Measurements from ENCODE around the gene ZNF232.

ZNF232 gene

DNA sequence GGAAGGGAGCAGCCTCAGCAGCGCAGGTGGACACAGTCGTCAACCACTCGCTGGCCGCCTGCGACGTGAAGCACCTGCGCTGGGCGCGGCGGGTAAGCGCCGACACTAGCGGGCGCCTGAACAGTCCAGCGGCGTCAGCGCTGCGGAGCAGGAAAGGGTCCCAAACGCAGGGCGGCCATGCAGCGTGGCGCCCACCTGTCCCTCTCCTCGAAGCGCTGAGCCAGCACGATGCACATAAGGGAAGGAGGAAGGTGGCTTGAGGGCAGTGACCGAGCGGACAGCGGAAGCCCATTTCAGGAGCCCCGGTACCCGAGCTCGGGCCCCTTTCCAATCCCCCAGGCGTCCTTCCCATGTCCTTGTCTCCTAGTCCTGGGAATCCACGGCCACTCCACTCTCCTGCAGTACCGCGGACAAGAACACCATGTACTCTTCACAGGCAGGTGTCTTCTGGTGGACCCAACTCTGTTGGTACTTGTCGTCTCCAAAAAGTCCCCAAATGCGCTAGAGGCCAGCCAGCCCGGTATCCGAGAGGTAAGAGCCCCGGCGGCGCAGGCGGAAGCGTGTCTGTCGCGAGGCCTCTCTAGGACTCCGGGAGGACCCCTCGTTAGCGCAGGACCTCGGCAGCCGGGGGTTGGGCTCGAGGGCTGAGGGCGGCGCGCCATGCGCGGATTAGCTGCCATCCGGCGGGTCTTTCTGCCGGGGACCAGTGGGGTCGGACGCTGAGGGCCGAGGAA is 14.4 kb downstream of the ZNF232 start:
- H3K4me1 Mint-ChIP-seq = peaks cover 12% of the 10 kb centered on the region
- TF ChIP-seq, protein P1, sequence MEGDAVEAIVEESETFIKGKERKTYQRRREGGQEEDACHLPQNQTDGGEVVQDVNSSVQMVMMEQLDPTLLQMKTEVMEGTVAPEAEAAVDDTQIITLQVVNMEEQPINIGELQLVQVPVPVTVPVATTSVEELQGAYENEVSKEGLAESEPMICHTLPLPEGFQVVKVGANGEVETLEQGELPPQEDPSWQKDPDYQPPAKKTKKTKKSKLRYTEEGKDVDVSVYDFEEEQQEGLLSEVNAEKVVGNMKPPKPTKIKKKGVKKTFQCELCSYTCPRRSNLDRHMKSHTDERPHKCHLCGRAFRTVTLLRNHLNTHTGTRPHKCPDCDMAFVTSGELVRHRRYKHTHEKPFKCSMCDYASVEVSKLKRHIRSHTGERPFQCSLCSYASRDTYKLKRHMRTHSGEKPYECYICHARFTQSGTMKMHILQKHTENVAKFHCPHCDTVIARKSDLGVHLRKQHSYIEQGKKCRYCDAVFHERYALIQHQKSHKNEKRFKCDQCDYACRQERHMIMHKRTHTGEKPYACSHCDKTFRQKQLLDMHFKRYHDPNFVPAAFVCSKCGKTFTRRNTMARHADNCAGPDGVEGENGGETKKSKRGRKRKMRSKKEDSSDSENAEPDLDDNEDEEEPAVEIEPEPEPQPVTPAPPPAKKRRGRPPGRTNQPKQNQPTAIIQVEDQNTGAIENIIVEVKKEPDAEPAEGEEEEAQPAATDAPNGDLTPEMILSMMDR (IDR thresholded peaks at IDR 0.05) = no peak
- H3K27me3 Mint-ChIP-seq (ENCODE audit: low read depth, poor library complexity) = peaks cover 50% of the 10 kb centered on the region
- no peak overlapping the region for H3K27ac Mint-ChIP-seq
- peaks cover 78% of the 10 kb centered on the region for H3K9me3 Mint-ChIP-seq
- H3K36me3 Mint-ChIP-seq (ENCODE audit: low read depth) = peaks cover 26% of the 10 kb centered on the region
- peak; percentile 74 for DNase-seq
- H3K4me3 Mint-ChIP-seq = peak overlapping the region; percentile 93

- Mint-ChIP-seq H3K4me3 (peak overlapping the region; percentile 93), H3K9me3 (peaks cover 84% of the 10 kb centered on the region), H3K27ac (no peak overlapping the region), H3K36me3 (ENCODE audit: low read depth) (peaks cover 26% of the 10 kb centered on the region), H3K27me3 (ENCODE audit: low read depth, poor library complexity) (peaks cover 50% of the 10 kb centered on the region), H3K4me1 (peaks cover 12% of the 10 kb centered on the region)
- DNase-seq = no peak
- TF ChIP-seq, protein P1 (IDR thresholded peaks at IDR 0.05) = no peak
These were observed 15.0 kb downstream of the ZNF232 start for GRCh38 chr17:5096731-5097100.

DNA sequence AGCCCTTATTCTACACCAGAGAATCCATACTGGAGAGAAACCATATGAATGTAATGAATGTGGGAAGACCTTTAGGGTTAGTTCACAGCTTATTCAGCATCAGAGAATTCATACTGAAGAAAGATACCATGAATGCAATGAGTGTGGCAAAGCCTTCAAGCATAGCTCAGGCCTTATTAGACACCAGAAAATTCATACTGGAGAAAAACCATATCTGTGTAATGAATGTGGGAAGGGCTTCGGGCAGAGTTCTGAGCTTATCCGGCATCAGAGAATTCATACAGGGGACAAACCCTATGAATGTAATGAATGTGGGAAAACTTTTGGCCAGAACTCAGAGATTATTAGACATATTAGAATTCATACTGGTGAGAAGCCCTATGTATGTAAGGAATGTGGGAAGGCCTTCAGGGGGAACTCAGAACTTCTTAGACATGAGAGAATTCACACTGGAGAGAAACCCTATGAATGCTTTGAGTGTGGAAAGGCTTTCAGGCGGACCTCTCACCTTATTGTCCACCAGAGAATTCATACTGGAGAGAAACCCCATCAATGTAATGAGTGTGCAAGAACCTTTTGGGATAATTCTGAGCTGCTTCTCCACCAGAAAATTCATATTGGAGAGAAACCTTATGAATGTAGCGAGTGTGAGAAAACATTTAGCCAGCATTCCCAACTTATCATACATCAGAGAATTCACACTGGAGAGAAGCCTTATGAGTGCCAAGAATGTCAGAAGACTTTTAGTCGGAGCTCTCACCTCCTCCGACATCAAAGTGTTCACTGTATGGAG is 19.3 kb downstream of the ZNF232 start:
- Mint-ChIP-seq H3K36me3 (ENCODE audit: low read depth) (peaks cover 33% of the 10 kb centered on the region), H3K27ac (no peak overlapping the region), H3K4me3 (no peak overlapping the region), H3K9me3 (peaks cover 95% of the 10 kb centered on the region), H3K27me3 (ENCODE audit: low read depth, poor library complexity) (peaks cover 23% of the 10 kb centered on the region), H3K4me1 (peaks cover 2% of the 10 kb centered on the region)
- TF ChIP-seq, protein P1 (IDR thresholded peaks at IDR 0.05) = no peak
- no peak for DNase-seq

DNA sequence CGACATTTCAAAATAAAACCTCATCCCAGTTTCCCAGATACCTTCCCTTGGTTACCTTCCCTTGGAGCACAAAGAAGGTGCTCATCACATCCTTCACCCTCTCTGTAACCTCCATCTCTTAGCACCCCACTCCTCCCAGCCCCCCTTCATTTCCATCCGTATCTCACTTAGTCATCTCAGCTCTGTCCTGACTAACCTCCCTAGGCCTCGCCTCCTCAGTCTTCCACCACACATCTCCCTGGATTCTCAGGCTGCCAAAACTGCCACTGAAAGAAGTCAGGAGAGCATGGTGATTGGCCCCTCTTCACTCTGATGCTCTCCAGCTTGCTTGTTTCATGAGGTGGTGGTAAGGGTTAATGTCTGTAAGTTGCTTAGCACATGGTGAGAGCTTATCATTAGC is 31.1 kb downstream of the ZNF232 start:
- Mint-ChIP-seq H3K27ac (no peak overlapping the region), H3K4me1 (no peaks in the 10 kb centered on the region), H3K27me3 (ENCODE audit: low read depth, poor library complexity) (peaks cover 18% of the 10 kb centered on the region), H3K36me3 (ENCODE audit: low read depth) (no peaks in the 10 kb centered on the region), H3K4me3 (no peak overlapping the region), H3K9me3 (peaks cover 34% of the 10 kb centered on the region)
- TF ChIP-seq, protein P1 (IDR thresholded peaks at IDR 0.05) = no peak
- no peak for DNase-seq

DNA sequence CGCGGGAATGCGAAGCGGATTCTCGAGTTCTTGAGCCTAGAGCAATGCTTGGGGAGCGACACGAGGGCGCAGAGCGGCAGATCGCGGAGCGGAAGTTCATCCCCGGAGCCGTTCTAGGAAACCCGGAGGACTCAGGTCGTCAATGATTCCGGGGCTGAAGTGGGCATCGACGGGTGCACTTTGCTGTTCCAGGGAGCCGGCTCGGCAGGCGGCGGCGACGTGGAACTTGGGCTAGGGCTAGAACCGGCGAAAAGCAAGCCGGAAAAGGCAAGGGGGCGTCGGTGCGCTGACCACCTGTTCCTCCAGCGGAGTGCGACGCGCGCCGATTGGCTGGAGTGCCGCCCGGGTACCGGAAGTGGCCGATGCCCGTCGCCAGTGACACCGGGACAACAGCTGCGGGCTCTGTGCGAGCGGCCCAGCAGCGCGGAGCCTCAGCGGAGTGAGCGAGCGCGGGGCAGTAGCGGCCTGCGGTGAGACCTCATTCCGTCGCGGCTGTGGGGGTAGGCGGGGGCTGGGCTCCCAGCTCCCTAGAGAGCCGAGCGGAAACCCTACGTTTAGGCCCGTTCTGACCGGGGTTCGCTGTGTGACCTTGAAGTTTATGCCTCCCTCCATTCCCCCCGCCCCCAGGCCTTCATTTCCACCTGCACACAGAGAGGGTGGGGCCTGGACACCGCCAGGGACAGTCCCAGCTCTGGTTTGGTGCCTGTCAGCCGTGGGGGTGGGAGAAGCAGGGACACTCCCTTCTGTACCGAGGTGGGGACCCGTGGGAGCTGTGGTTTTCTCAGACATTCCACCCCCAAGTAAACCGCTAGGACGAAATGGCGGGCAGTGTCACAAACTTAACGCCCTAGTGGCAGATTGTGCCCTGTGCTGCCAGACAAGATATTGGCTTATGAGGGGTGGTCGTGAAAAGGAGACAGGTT is 33.3 kb downstream of the ZNF232 start, which contains the start of gene ZFP3:
TSS of gene ZFP3 (plus strand) at position 362 of the 923 bp plus-strand sequence. CDS start 13,038 bp downstream, outside the sequence.
- peaks cover 21% of the 10 kb centered on the region for H3K27me3 Mint-ChIP-seq (ENCODE audit: low read depth, poor library complexity)
- H3K27ac Mint-ChIP-seq = no peak within 1 kb of the TSS
- no peak for DNase-seq
- no peaks in the 10 kb centered on the region for H3K36me3 Mint-ChIP-seq (ENCODE audit: low read depth)
- no peaks in the 10 kb centered on the region for H3K4me1 Mint-ChIP-seq
- TF ChIP-seq, protein P1 (IDR thresholded peaks at IDR 0.05) = no peak
- H3K9me3 Mint-ChIP-seq = peaks cover 17% of the 10 kb centered on the region
- H3K4me3 Mint-ChIP-seq = peak within 1 kb of the TSS; percentile 23

All from nephron progenitor cell (in vitro differentiated cells).